LNCaP clone FGC (cell line): ENCODE results near the gene TMEM245.

Experiments
- DNase-seq: peaks from one replicate; pipeline ENCODE4 v3.0.0-alpha.2; 2011; ENCODE audit warnings: low read depth
- H3K4me3 ChIP-seq: 2 replicates; pipeline ENCODE4 v1.5.1; 2011; ENCODE audit warnings: mild to moderate bottlenecking, low read depth, low read length, control low read depth
- TF ChIP-seq, protein P1 (sequence below): IDR thresholded peaks from 2 replicates; pipeline ENCODE4 v1.5.1; 2012; ENCODE audit warnings: mild to moderate bottlenecking; ENCODE audit not compliant: control insufficient read depth, insufficient read depth; ENCODE audit errors: extremely low read depth

The TMEM245 gene

DNA sequence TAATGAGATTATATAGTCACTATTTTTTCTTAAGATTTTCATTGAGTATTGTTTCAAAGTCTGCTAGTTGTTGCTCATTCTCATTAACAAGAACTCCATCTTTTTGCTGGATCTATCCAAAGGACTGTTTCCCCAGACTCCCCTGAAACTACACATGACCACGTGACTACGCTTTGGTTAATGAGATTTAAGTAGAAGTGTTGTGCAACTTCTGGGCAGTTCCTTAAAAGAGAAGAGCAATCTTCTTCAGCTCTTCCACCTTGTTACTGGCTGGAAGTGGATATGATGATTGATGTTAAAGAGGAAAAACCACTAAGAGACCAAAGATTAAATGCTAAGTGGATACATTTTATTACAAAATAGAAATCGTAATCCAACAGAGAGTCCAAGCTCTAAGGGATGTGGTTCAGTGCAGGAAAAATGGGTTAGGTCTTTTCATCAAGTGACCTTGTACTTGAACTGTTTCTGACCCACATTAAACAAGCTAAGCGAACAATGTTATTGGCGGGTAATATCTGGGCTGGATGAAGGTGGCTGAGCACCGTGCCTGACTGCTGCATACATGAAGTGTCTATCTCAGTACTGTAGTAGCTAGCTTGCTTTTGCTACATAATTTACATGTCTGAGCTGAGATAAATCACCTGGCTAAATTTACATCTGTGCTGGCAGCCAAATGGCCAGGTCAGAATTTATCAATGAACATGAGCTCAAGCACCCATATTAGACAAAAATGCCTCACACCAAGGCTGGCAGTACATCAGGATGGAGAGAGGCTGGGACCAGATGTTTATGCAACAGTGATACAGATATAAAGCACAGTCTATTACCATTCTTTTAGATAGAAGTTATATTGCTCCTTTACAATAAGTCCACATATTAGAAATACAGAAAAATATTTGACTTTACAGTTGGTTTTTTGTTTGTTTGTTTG lies 98.9 kb downstream of the TMEM245 start:
- TF ChIP-seq, protein P1, sequence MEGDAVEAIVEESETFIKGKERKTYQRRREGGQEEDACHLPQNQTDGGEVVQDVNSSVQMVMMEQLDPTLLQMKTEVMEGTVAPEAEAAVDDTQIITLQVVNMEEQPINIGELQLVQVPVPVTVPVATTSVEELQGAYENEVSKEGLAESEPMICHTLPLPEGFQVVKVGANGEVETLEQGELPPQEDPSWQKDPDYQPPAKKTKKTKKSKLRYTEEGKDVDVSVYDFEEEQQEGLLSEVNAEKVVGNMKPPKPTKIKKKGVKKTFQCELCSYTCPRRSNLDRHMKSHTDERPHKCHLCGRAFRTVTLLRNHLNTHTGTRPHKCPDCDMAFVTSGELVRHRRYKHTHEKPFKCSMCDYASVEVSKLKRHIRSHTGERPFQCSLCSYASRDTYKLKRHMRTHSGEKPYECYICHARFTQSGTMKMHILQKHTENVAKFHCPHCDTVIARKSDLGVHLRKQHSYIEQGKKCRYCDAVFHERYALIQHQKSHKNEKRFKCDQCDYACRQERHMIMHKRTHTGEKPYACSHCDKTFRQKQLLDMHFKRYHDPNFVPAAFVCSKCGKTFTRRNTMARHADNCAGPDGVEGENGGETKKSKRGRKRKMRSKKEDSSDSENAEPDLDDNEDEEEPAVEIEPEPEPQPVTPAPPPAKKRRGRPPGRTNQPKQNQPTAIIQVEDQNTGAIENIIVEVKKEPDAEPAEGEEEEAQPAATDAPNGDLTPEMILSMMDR = no peak
- no peak for DNase-seq
- H3K4me3 ChIP-seq = no peak overlapping the region

DNA sequence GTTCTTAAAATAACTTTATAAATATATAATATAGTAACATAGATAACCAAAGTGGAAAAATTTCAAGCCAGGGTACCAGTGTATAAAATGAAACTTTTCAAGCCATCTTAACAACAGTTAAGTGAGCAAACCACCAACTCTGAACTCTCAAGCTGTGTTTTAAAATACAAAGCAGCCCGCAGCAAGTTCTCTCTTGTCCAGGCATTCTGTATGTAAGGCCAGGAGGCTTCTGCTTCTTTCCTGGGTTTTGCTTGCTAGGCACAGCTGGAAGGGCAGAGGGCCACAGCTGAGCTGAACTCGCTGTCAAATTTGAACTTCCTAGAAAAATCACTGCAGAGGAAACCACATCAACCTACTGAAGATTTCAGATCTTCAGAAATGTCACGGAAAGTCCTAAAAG lies 99.6 kb downstream of the TMEM245 start:
- DNase-seq = no peak
- no peak overlapping the region for H3K4me3 ChIP-seq
- TF ChIP-seq, protein P1 = no peak

DNA sequence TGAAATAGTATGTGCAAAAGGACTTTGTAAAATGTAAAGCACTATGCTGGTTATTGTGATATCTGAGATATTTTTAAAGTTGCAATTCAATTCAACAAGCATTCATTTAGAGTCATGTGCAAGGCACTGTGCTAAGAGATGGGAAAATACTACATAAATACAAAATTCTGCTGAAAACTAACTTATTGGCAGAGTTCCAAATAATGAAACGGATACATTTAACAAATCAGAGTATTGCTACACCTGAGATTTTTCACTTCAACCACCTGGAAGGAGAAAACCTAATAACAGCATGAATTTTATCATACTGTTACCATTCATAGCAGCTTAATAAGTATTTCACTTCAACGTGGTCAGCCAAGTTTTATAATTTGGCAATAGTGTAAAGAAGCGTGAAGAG lies 100.3 kb downstream of the TMEM245 start:
- DNase-seq = no peak
- TF ChIP-seq, protein P1 = no peak
- H3K4me3 ChIP-seq = no peak overlapping the region

DNA sequence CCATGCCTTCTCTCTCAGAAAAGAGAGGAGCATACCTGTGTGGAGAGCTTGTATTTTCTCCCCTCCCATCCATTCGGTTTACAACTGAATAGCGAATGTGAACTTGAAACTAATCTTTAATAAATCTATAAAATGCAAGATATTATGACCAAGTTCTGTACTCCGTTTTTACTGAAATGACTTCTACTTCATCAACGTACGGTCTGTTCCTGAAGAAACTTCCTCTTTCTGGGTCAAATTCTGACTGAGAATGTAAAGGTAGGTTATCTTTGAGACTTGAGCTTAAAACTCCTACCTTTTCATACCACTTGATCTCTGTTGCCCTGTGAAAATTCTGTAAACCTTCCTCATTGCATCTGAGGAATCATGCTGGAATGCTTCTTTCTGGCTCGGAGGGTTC lies 102.3 kb downstream of the TMEM245 start:
- no peak for DNase-seq
- TF ChIP-seq, protein P1 = no peak
- no peak overlapping the region for H3K4me3 ChIP-seq

DNA sequence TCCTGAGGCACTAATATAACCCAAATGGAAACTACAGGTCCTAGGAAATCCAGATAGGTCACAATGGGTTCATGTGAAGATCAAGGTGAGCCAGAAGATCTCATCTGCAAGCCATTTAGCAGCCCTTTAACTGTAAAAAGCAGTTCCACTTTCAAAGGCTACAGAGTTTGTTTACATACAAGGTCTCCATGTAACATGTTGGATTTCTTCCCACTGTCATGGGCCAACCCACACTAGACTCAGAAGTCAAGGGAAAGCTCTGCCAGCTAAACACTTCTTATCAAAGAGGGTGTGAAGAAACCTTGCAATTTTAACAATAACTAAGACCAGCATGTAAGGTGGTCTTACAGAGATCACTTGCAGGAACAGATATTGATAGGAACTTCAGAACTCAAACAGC lies 102.7 kb downstream of the TMEM245 start:
- H3K4me3 ChIP-seq = no peak overlapping the region
- DNase-seq = no peak
- TF ChIP-seq, protein P1 = no peak

DNA sequence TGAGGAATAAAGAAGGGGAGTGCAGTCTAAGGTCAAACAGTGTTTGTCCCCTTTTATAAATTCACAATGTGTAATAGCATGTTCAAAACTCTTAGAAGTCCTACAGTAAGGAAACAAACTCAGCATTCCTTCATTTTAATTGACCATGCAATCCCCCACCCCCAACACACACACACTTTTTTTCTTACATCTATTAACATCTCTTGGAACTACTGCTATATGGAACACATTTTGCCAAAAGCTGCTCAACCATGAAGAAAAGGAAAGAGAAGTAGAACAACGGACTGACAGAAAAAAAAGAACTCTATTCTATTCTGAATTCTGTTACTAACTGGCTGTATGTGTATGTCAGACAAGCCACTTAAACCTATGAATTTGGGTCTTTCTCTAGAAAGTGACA lies 103.6 kb downstream of the TMEM245 start:
- no peak for DNase-seq
- TF ChIP-seq, protein P1 = no peak

More for the DNA sequence above, 103.6 kb downstream of the TMEM245 start:
- H3K4me3 ChIP-seq = no peak overlapping the region
